ENCODE measurements around the gene ANKEF1.

DNA sequence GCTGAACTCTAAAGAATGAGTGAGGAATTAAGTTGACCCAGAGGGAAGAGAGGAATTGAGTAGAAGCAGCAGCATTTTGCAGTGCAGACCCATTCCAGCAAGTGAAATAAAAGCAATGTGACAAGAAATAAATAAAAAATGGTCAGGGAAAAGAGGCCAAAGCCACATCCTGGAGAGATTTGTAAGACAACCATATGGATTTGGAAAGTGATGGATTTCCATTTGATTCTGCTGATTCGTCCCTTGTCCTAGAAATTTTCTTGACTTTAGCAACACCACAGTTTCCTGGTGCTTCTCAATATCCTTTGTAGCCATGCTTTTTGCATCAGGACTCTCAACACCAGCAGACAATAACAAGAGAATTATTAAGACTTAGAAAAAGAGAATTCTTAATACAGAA lies 29.8 kb downstream of the ANKEF1 start:
- TF ChIP-seq, protein P1, sequence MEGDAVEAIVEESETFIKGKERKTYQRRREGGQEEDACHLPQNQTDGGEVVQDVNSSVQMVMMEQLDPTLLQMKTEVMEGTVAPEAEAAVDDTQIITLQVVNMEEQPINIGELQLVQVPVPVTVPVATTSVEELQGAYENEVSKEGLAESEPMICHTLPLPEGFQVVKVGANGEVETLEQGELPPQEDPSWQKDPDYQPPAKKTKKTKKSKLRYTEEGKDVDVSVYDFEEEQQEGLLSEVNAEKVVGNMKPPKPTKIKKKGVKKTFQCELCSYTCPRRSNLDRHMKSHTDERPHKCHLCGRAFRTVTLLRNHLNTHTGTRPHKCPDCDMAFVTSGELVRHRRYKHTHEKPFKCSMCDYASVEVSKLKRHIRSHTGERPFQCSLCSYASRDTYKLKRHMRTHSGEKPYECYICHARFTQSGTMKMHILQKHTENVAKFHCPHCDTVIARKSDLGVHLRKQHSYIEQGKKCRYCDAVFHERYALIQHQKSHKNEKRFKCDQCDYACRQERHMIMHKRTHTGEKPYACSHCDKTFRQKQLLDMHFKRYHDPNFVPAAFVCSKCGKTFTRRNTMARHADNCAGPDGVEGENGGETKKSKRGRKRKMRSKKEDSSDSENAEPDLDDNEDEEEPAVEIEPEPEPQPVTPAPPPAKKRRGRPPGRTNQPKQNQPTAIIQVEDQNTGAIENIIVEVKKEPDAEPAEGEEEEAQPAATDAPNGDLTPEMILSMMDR (IDR thresholded peaks at IDR 0.05), result no peak
- TF ChIP-seq POLR2A (IDR thresholded peaks at IDR 0.05), result no peak
- TF ChIP-seq EP300 (IDR thresholded peaks at IDR 0.05), result no peak
